SU-DHL-6 (cell line): ENCODE results near the gene PSMC3.

Source experiments
- H2AFZ ChIP-seq: fragments of 200-600 bp; sonication (generic); 2 replicates; pipeline ENCODE4 v1.6.1; 2014; ENCODE audit warnings: low read depth, mild to moderate bottlenecking, moderate library complexity, mixed read lengths, antibody characterized with exemption, low read length; ENCODE audit not compliant: severe bottlenecking
- H3F3A ChIP-seq: fragments of 200-600 bp; shearing (Covaris generic); 2 replicates; pipeline ENCODE4 v1.6.0; 2016; ENCODE audit warnings: antibody characterized with exemption, mild to moderate bottlenecking; ENCODE audit not compliant: insufficient read depth
- H3K27ac ChIP-seq: fragments of 200-600 bp; sonication (generic); 2 replicates; pipeline ENCODE4 v1.5.1; 2016; ENCODE audit warnings: low read depth, mild to moderate bottlenecking, low read length, moderate library complexity, mixed read lengths
- H3K27me3 ChIP-seq: fragments of 200-600 bp; sonication (generic), shearing (Covaris generic); 2 replicates; pipeline ENCODE4 v1.6.0; 2014; ENCODE audit warnings: mild to moderate bottlenecking, low read length
- H3K36me3 ChIP-seq: fragments of 200-600 bp; sonication (generic); 2 replicates; pipeline ENCODE4 v1.6.1; 2014; ENCODE audit warnings: mild to moderate bottlenecking, low read length, mixed read lengths
- H3K4me2 ChIP-seq: fragments of 300-600, 200-600 bp; shearing (Covaris generic), sonication (generic); 2 replicates; pipeline ENCODE4 v1.6.0; 2014; ENCODE audit warnings: low read length, low read depth, mild to moderate bottlenecking; ENCODE audit not compliant: poor library complexity, severe bottlenecking
- H3K4me3 ChIP-seq: fragments of 200-600 bp; sonication (generic); 2 replicates; pipeline ENCODE4 v1.5.1; 2014; ENCODE audit warnings: antibody characterized with exemption, low read length, mild to moderate bottlenecking, mixed read lengths; ENCODE audit not compliant: insufficient read depth, poor library complexity, severe bottlenecking
- H3K79me2 ChIP-seq: fragments of 200-600 bp; sonication (generic); 2 replicates; pipeline ENCODE4 v1.6.1; 2014; ENCODE audit warnings: mild to moderate bottlenecking, low read length, moderate library complexity; ENCODE audit not compliant: insufficient read depth
- H3K9ac ChIP-seq: fragments of 200-600 bp; sonication (generic); 2 replicates; pipeline ENCODE4 v1.7.0; 2014; ENCODE audit warnings: mild to moderate bottlenecking, low read length
- H3K9me2 ChIP-seq: fragments of 200-600 bp; sonication (generic); replicated peaks from 2 replicates; pipeline ENCODE4 v1.6.1; 2014; ENCODE audit warnings: low read length; ENCODE audit not compliant: insufficient read depth
- H3K9me3 ChIP-seq: fragments of 200-600 bp; sonication (generic); 2 replicates; pipeline ENCODE4 v1.6.1; 2014; ENCODE audit warnings: low read length, mixed read lengths; ENCODE audit not compliant: insufficient read depth
- H4K20me1 ChIP-seq: fragments of 200-600 bp; sonication (generic); 2 replicates; pipeline ENCODE4 v1.6.1; 2014; ENCODE audit warnings: low read depth, mild to moderate bottlenecking, antibody characterized with exemption, low read length, moderate library complexity, mixed read lengths
- EZH2phosphoT487 ChIP-seq: fragments of 200-600 bp; sonication (generic), shearing (Covaris generic); conservative IDR thresholded peaks from 2 replicates; pipeline ENCODE4 v1.6.1; 2018; ENCODE audit warnings: mild to moderate bottlenecking, antibody characterized with exemption, low read length, moderate library complexity, mixed read lengths
- TF ChIP-seq, protein P1 (sequence below): fragments of 200-600 bp; sonication (generic); IDR thresholded peaks from one replicate; pipeline ENCODE4 v1.5.1; 2017; ENCODE audit warnings: antibody characterized with exemption, mild to moderate bottlenecking, low read length, moderate library complexity; ENCODE audit not compliant: insufficient read depth, poor library complexity, severe bottlenecking

PSMC3 gene

DNA sequence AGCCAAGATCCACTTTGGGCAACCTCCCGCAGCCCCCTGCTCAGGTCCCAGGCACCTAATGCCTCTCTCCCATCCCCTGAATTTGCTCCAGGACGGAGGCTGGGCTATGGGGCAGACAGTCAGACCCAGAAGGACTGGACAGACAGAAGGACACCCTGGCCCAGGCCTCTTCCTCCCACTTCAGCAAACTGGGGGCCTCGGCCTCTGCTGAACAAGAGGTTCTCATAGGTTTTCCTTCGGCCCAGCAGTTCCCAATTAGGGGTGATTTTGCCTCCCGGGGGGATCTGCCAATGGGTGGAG lies 51.6 kb downstream of the PSMC3 start:
- Histone ChIP-seq H3K9ac (no peak overlapping the region), H3K27me3 (no peaks in the 10 kb centered on the region), H3K4me3 (no peak overlapping the region), H3K36me3 (no peaks in the 10 kb centered on the region), H4K20me1 (no peaks in the 10 kb centered on the region), H3K79me2 (peaks cover 42% of the 10 kb centered on the region), H2AFZ (no peak overlapping the region), H3K4me2 (no peak overlapping the region), H3K27ac (peak overlapping the region; percentile 18; the same call in 1 of the 2 replicates), H3F3A (no peaks in the 10 kb centered on the region), H3K9me2 (no peaks in the 10 kb centered on the region), H3K9me3 (no peaks in the 10 kb centered on the region)
- no peak for TF ChIP-seq EZH2phosphoT487
- TF ChIP-seq, protein P1, sequence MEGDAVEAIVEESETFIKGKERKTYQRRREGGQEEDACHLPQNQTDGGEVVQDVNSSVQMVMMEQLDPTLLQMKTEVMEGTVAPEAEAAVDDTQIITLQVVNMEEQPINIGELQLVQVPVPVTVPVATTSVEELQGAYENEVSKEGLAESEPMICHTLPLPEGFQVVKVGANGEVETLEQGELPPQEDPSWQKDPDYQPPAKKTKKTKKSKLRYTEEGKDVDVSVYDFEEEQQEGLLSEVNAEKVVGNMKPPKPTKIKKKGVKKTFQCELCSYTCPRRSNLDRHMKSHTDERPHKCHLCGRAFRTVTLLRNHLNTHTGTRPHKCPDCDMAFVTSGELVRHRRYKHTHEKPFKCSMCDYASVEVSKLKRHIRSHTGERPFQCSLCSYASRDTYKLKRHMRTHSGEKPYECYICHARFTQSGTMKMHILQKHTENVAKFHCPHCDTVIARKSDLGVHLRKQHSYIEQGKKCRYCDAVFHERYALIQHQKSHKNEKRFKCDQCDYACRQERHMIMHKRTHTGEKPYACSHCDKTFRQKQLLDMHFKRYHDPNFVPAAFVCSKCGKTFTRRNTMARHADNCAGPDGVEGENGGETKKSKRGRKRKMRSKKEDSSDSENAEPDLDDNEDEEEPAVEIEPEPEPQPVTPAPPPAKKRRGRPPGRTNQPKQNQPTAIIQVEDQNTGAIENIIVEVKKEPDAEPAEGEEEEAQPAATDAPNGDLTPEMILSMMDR: no peak

DNA sequence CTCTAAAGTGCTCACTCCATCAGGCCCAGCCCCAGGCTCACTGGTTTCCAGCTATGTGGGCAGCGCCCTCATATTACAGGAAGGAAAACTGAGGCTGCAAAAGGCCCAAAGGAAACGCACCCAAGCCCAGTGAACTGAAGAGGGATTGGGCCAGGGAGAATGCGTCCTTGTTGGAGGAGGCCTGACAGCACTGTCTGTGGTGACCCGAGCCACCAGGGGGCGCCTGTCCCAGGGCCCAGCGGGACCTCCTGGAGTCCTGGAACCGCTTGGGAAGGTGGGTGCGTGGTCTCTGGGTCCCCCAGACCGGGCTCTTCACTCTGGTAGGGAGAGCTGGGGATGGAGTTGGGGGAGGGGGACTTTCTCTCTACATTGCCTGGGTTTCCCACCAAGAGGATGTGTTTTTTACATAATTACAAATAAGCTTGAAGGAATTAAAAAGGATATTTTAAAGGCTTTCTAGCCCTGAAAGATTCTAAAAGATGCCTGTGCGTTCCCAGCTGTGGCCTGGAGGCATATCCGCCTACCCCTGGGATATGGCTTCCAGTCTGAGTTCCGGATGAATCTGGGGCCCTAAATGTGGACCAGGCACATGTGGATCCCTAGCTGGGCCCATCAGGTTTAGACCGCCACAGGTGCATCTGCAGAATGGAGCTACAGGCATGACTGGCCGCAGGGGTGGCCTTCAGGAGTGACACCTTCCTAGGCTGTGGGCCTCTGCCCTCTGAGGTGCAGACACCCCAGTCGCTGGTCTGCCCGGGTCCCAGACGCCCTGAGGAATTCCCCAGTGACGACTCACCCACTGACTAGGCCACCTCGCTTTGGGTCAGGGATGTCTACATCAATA lies 52.1 kb downstream of the PSMC3 start:
- peaks cover 48% of the 10 kb centered on the region for H3K79me2 ChIP-seq
- H4K20me1 ChIP-seq: no peaks in the 10 kb centered on the region
- H2AFZ ChIP-seq: no peak overlapping the region
- no peaks in the 10 kb centered on the region for H3K36me3 ChIP-seq
- no peaks in the 10 kb centered on the region for H3K9me3 ChIP-seq
- H3K27ac ChIP-seq: peak overlapping the region; percentile 18; the same call in 1 of the 2 replicates
- no peak overlapping the region for H3K4me2 ChIP-seq
- TF ChIP-seq, protein P1: peak; percentile 94
- TF ChIP-seq EZH2phosphoT487: no peak
- H3K9ac ChIP-seq: no peak overlapping the region
- no peaks in the 10 kb centered on the region for H3F3A ChIP-seq
- no peaks in the 10 kb centered on the region for H3K27me3 ChIP-seq
- H3K4me3 ChIP-seq: no peak overlapping the region
- H3K9me2 ChIP-seq: no peaks in the 10 kb centered on the region

DNA sequence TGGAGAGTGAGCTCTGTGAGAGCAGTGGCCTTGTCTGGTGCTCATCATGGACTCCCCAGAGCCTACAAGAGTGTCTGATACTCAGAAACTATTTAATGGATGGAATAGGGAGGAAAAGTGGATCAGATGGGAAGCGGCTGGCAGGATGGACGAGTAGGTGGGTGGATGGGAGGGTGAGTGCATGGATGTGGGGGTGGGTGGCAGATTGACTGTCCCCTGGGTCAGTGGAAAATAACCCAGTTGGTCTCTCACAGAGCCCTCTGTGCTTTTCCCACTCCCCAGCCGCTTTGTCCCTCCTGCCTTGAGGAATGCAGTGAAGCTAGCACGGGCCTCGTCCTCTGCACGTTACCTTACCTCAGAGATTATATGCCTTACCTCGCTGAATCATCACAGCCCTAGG lies 53.8 kb downstream of the PSMC3 start:
- no peaks in the 10 kb centered on the region for H3K27me3 ChIP-seq
- H4K20me1 ChIP-seq: no peaks in the 10 kb centered on the region
- H3K36me3 ChIP-seq: no peaks in the 10 kb centered on the region
- H3K4me3 ChIP-seq: no peak overlapping the region
- H3K27ac ChIP-seq: no peak overlapping the region
- no peak overlapping the region for H3K4me2 ChIP-seq
- no peaks in the 10 kb centered on the region for H3K9me2 ChIP-seq
- H3K79me2 ChIP-seq: peaks cover 46% of the 10 kb centered on the region
- TF ChIP-seq, protein P1: no peak
- TF ChIP-seq EZH2phosphoT487: no peak
- H3K9me3 ChIP-seq: no peaks in the 10 kb centered on the region
- H3K9ac ChIP-seq: no peak overlapping the region
- H3F3A ChIP-seq: no peaks in the 10 kb centered on the region
- H2AFZ ChIP-seq: no peak overlapping the region
